Activated CD4-positive, alpha-beta T cell treated with anti-CD3 and anti-CD28 coated beads for 36 hours (primary cell): ENCODE results near the gene NFKB1. TPM values are rescaled to one million over a fixed set of nuclear protein-coding genes. Genes with fewer than 3 reads are reported as not detected.
A peak's percentile ranks its signal among the peaks of the same experiment; 100 is the strongest.

Experiments used
- ATAC-seq: fragments of 200-7000 bp; cut with Tn5 transposase; one replicate; pipeline ENCODE4 v1.10.0; 2021; ENCODE audit warnings: mild to moderate bottlenecking, moderate library complexity
- CTCF ChIA-PET: fragments of 350-600 bp; sonication (Branson Sonifier 250); formaldehyde crosslinking; loops from one replicate; lab custom pipeline; 2021; ENCODE audit warnings: antibody characterized with exemption; lab: Charles Lee
- POLR2A ChIA-PET: fragments of 350-600 bp; sonication (Branson Sonifier 250); formaldehyde crosslinking; loops from one replicate; lab custom pipeline; 2021; ENCODE audit warnings: antibody characterized with exemption, inconsistent platforms; lab: Charles Lee
- DNase-seq: peaks from one replicate; pipeline ENCODE4 v3.0.0-alpha.2; 2020
- H3K27ac Mint-ChIP-seq: one replicate; pipeline ENCODE4 v1.8.0; 2021; ENCODE audit warnings: mixed read lengths
- H3K27me3 Mint-ChIP-seq: one replicate; pipeline ENCODE4 v1.8.0; 2021; ENCODE audit warnings: mixed read lengths
- H3K36me3 Mint-ChIP-seq: one replicate; pipeline ENCODE4 v1.8.0; 2021; ENCODE audit warnings: low read depth, mixed read lengths
- H3K4me1 Mint-ChIP-seq: one replicate; pipeline ENCODE4 v1.8.0; 2021; ENCODE audit warnings: mixed read lengths
- H3K4me3 Mint-ChIP-seq: one replicate; pipeline ENCODE4 v1.8.0; 2021; ENCODE audit warnings: mild to moderate bottlenecking, moderate library complexity, mixed read lengths
- H3K9me3 Mint-ChIP-seq: one replicate; pipeline ENCODE4 v1.8.0; 2021; ENCODE audit warnings: low read depth, mixed read lengths
- intact Hi-C, 2 experiments: fragments of 100-400 bp; cut with DNase I in 1 of 2; cut with micrococcal nuclease in 1 of 2; formaldehyde crosslinking; loops; one replicate each; pipeline versions ENCODE4 v1.14.2 to v1.15.1; 2022 to 2024; cut with DNase I, micrococcal nuclease
- total RNA-seq, 2 experiments: library from RNA; stranded (reverse); gene quantifications; one replicate each; pipeline ENCODE4 v1.2.3, GENCODE V29; 2021

The NFKB1 gene
- total RNA-seq, 2 experiments from 2014 or later = 167 to 174 TPM

- intact Hi-C loops = no loop called here
- no peaks in the 10 kb centered on the region for H3K27me3 Mint-ChIP-seq
- peaks cover 85% of the 10 kb centered on the region for H3K4me1 Mint-ChIP-seq
- H3K36me3 Mint-ChIP-seq = peaks cover 81% of the 10 kb centered on the region
- peak overlapping the region; percentile 82 for H3K27ac Mint-ChIP-seq
- POLR2A ChIA-PET = interaction anchor here (0.6 kb wide), 1 partner anchor 523 kb away, joined by 3 read pairs; no protein-coding TSS in a partner anchor
- DNase-seq (no peak), ATAC-seq (no peak)
- H3K4me3 Mint-ChIP-seq = no peak overlapping the region
- CTCF ChIA-PET = interaction anchor here (0.6 to 3.6 kb wide), 6 partner anchors 10 to 484 kb away, joined by 3 to 11 read pairs (median 4); no protein-coding TSS in a partner anchor
- H3K9me3 Mint-ChIP-seq = peaks cover under 1% of the 10 kb centered on the region
Observed at GRCh38 chr4:102575369-102576129, 74.4 kb downstream of the NFKB1 start.

DNA sequence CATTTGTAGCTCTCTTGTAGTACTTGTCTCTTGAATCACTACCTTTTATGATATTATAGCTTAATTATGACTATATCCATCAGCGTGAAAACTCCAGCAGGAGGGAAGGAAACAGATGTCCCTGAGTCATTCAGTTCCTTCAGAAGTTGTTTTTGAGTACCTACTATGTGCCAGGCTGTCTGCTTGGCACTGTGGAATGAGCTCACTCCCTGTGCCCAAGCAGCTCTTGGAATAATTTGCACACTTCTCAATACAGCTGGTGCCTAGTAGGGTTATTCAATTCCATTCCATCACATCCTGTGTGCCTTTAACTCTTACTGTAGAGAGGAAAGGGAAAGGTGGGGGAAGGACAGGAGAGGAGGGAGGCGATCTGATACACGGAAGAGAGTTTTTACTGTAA is 77.1 kb downstream of the NFKB1 start:
- Mint-ChIP-seq H3K4me1 (peaks cover 76% of the 10 kb centered on the region), H3K27me3 (no peaks in the 10 kb centered on the region), H3K36me3 (peaks cover 80% of the 10 kb centered on the region), H3K27ac (no peak overlapping the region), H3K4me3 (no peak overlapping the region), H3K9me3 (no peaks in the 10 kb centered on the region)
- DNase-seq (no peak), ATAC-seq (no peak)
- POLR2A ChIA-PET = no interaction called here
- intact Hi-C loops = no loop called here
- CTCF ChIA-PET = interaction anchor here (0.9 to 3.6 kb wide), 2 partner anchors 10 to 15 kb away, joined by 4 to 11 read pairs; no protein-coding TSS in a partner anchor

- Mint-ChIP-seq H3K27ac (peak overlapping the region; percentile 38), H3K4me3 (no peak overlapping the region), H3K27me3 (no peaks in the 10 kb centered on the region), H3K36me3 (peaks cover 81% of the 10 kb centered on the region), H3K4me1 (peaks cover 76% of the 10 kb centered on the region), H3K9me3 (no peaks in the 10 kb centered on the region)
- DNase-seq (peak; percentile 30), ATAC-seq (no peak)
- POLR2A ChIA-PET = no interaction called here
- intact Hi-C loops = no loop called here
- CTCF ChIA-PET = interaction anchor here (0.9 to 3.6 kb wide), 6 partner anchors 10 to 147 kb away, joined by 3 to 11 read pairs (median 4); no protein-coding TSS in a partner anchor
Observed at GRCh38 chr4:102578819-102579218, 77.7 kb downstream of the NFKB1 start.

- Mint-ChIP-seq H3K4me3 (no peak overlapping the region), H3K9me3 (no peaks in the 10 kb centered on the region), H3K36me3 (peaks cover 85% of the 10 kb centered on the region), H3K27me3 (no peaks in the 10 kb centered on the region), H3K4me1 (peaks cover 76% of the 10 kb centered on the region), H3K27ac (peak overlapping the region; percentile 79)
- no peak for DNase-seq
- ATAC-seq = no peak
- ChIA-PET CTCF (interaction anchor here (0.6 to 1.7 kb wide), 12 partner anchors 9 to 1635 kb away, joined by 3 to 7 read pairs (median 4); no protein-coding TSS in a partner anchor), POLR2A (interaction anchor here (0.7 kb wide), 1 partner anchor 79 kb away, joined by 3 read pairs; no protein-coding TSS in a partner anchor)
- intact Hi-C loops = loop anchor here in 1 of 2 experiments (2.0 kb wide), 1 partner anchor 15 kb away; no protein-coding TSS in a partner anchor
Observed at GRCh38 chr4:102579794-102580462, 78.8 kb downstream of the NFKB1 start.

- Mint-ChIP-seq H3K9me3 (no peaks in the 10 kb centered on the region), H3K4me1 (peaks cover 76% of the 10 kb centered on the region), H3K27me3 (no peaks in the 10 kb centered on the region), H3K4me3 (no peak overlapping the region), H3K36me3 (peaks cover 84% of the 10 kb centered on the region), H3K27ac (peak overlapping the region; percentile 79)
- POLR2A ChIA-PET = interaction anchor here (0.7 kb wide), 1 partner anchor 80 kb away, joined by 3 read pairs; no protein-coding TSS in a partner anchor
- DNase-seq (peak; percentile 37), ATAC-seq (peak; percentile 79)
- CTCF ChIA-PET = interaction anchor here (0.6 to 1.7 kb wide), 9 partner anchors 8 to 1636 kb away, joined by 3 to 7 read pairs (median 4); no protein-coding TSS in a partner anchor
- intact Hi-C loops = loop anchor here in 1 of 2 experiments (2.0 kb wide), 1 partner anchor 16 kb away; no protein-coding TSS in a partner anchor
Observed at GRCh38 chr4:102580463-102580842, 79.3 kb downstream of the NFKB1 start.

GRCh38 chr4:102584091-102584490 is 82.9 kb downstream of the NFKB1 start:
- H3K4me1 Mint-ChIP-seq = peaks cover 82% of the 10 kb centered on the region
- H3K27ac Mint-ChIP-seq = no peak overlapping the region
- peaks cover 84% of the 10 kb centered on the region for H3K36me3 Mint-ChIP-seq
- H3K4me3 Mint-ChIP-seq = no peak overlapping the region
- ATAC-seq (no peak), DNase-seq (no peak)
- intact Hi-C loops = no loop called here
- no peaks in the 10 kb centered on the region for H3K27me3 Mint-ChIP-seq
- CTCF ChIA-PET = interaction anchor here (0.8 to 1.6 kb wide), 3 partner anchors 10 to 154 kb away, joined by 3 to 6 read pairs (median 4); no protein-coding TSS in a partner anchor
- POLR2A ChIA-PET = interaction anchor here (0.7 kb wide), 1 partner anchor 20 kb away, joined by 4 read pairs; no protein-coding TSS in a partner anchor
- no peaks in the 10 kb centered on the region for H3K9me3 Mint-ChIP-seq

DNA sequence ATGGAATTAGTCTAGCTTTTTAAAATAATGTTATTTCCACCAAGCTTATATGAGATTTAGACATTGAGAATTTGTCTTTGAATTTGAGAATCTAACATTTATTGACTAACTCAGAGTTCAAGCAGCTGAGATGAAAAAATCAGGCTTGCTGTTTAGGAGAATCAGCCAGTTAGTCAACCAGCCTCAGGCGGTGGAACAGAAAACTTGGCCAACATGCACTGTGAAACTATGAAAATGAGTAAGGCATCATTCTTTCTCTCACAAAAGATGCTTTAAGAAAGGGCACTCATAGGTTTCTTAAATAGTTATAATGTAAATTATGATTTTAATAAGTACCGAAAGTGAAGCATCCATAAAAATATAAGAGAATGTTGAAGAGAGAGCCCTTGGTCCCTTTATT is 84.2 kb downstream of the NFKB1 start:
- ChIA-PET CTCF (interaction anchor here (0.9 to 1.6 kb wide), 6 partner anchors 9 to 155 kb away, joined by 3 to 6 read pairs (median 3); no protein-coding TSS in a partner anchor), POLR2A (interaction anchor here (0.6 to 0.8 kb wide), 2 partner anchors 17 to 27 kb away, joined by 3 read pairs; no protein-coding TSS in a partner anchor)
- DNase-seq (peak; percentile 64), ATAC-seq (peak; percentile 60)
- intact Hi-C loops = loop anchor here in 1 of 2 experiments (5.0 kb wide), 2 partner anchors 33 to 42 kb away; no protein-coding TSS in a partner anchor
- Mint-ChIP-seq H3K4me1 (peaks cover 83% of the 10 kb centered on the region), H3K27me3 (no peaks in the 10 kb centered on the region), H3K4me3 (no peak overlapping the region), H3K36me3 (peaks cover 87% of the 10 kb centered on the region), H3K27ac (peak overlapping the region; percentile 79), H3K9me3 (no peaks in the 10 kb centered on the region)

GRCh38 chr4:102586002-102586643 is 85.0 kb downstream of the NFKB1 start:
- no peaks in the 10 kb centered on the region for H3K9me3 Mint-ChIP-seq
- no peaks in the 10 kb centered on the region for H3K27me3 Mint-ChIP-seq
- DNase-seq (no peak), ATAC-seq (peak; percentile 52)
- H3K4me1 Mint-ChIP-seq = peaks cover 85% of the 10 kb centered on the region
- ChIA-PET CTCF (interaction anchor here (0.6 to 1.5 kb wide), 6 partner anchors 10 to 1682 kb away, joined by 3 to 4 read pairs (median 3); no protein-coding TSS in a partner anchor), POLR2A (no interaction called here)
- intact Hi-C loops = loop anchor here (1.0 to 5.0 kb wide), 5 partner anchors 10 to 57 kb away; no protein-coding TSS in a partner anchor
- H3K27ac Mint-ChIP-seq = peak overlapping the region; percentile 79
- peak overlapping the region; percentile 1 for H3K4me3 Mint-ChIP-seq
- peaks cover 90% of the 10 kb centered on the region for H3K36me3 Mint-ChIP-seq

GRCh38 chr4:102586644-102587021 is 85.5 kb downstream of the NFKB1 start:
- intact Hi-C loops = loop anchor here (1.0 to 5.0 kb wide), 5 partner anchors 10 to 58 kb away; no protein-coding TSS in a partner anchor
- ChIA-PET POLR2A (interaction anchor here (1.2 kb wide), 1 partner anchor 86 kb away, joined by 3 read pairs; no protein-coding TSS in a partner anchor), CTCF (interaction anchor here (0.6 to 1.5 kb wide), 5 partner anchors 11 to 1682 kb away, joined by 3 to 4 read pairs (median 3); no protein-coding TSS in a partner anchor)
- DNase-seq (peak; percentile 62), ATAC-seq (peak; percentile 28)
- H3K9me3 Mint-ChIP-seq = peaks cover 2% of the 10 kb centered on the region
- H3K36me3 Mint-ChIP-seq = peaks cover 93% of the 10 kb centered on the region
- peak overlapping the region; percentile 79 for H3K27ac Mint-ChIP-seq
- H3K27me3 Mint-ChIP-seq = no peaks in the 10 kb centered on the region
- H3K4me3 Mint-ChIP-seq = no peak overlapping the region
- H3K4me1 Mint-ChIP-seq = peaks cover 88% of the 10 kb centered on the region

DNA sequence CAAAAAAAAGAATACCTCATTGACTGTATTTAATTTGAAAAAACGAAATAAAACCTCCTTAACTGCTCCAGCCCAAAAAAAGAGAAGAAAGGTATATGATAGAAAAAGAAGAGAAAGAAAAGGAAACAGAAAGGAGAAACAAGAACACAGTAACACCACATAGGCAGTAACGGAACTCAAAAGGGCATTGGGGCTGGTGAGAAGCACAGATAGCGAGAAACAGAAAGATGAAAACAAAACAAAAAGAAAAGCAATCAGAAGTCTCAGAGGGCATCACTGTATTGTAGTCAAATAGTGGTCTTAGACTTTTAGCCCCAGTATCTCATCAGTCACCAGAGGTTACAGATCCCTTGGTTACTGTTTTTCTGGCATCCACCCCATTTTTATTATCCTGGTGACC is 88.6 kb downstream of the NFKB1 start:
- H3K27ac Mint-ChIP-seq = peak overlapping the region; percentile 40
- ChIA-PET POLR2A (no interaction called here), CTCF (interaction anchor here (0.7 kb wide), 1 partner anchor 10 kb away, joined by 4 read pairs; no protein-coding TSS in a partner anchor)
- no peaks in the 10 kb centered on the region for H3K27me3 Mint-ChIP-seq
- peaks cover 96% of the 10 kb centered on the region for H3K4me1 Mint-ChIP-seq
- DNase-seq (no peak), ATAC-seq (no peak)
- peaks cover 2% of the 10 kb centered on the region for H3K9me3 Mint-ChIP-seq
- intact Hi-C loops = loop anchor here in 1 of 2 experiments (5.0 kb wide), 2 partner anchors 37 to 38 kb away; no protein-coding TSS in a partner anchor
- H3K4me3 Mint-ChIP-seq = no peak overlapping the region
- peaks cover 91% of the 10 kb centered on the region for H3K36me3 Mint-ChIP-seq
